HG03025 (cell line): ENCODE data around the gene KLRC3.
A peak's percentile ranks its signal among the peaks of the same experiment; 100 is the strongest.
"Not testable (repeated sequence)": the region's sequence is repeated elsewhere in the genome, so short reads cannot be mapped to it uniquely, and the experiment has no call there.

ENCODE experiments used
- ATAC-seq: cut with Tn5 transposase; IDR thresholded peaks from one replicate; pipeline ENCODE4 v1.9.1; 2021; ENCODE audit warnings: mild to moderate bottlenecking, moderate library complexity; ENCODE audit not compliant: unreplicated experiment, low FRiP score

KLRC3 gene

DNA sequence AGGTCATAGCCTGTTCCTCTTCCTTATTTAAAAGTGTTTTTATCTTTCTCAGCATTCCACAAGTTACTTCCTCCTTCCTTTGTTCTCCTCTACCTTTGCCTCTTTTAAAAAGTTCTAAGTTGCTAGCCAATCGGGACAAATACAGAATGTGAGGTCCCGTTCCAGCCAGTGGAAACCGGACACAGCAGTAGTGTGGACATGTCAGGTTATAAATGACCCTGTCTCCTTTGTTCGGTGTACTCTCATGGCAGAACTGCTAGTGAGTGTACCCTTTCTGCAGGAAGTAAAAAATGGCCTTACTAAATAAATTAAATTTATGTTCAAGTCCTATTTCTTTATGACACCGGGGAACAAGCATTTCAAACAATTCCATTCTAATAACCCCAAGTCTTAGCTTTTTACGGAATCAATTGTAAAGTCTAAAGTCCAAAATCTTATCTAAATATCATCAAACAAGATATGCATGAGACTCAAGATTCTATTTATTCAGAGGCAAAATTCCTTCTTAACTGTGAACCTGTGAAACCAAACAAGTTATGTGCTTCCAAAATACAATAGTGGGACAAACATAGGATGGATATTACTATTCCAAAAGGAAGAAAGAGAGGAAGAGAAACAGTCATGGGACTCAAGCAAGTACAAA is 48.4 kb downstream of the KLRC3 start:
- not testable (repeated sequence) for ATAC-seq

- no peak for ATAC-seq
Observed at GRCh38 chr12:10369557-10370415, 50.6 kb downstream of the KLRC3 start.

GRCh38 chr12:10368206-10369171 is 51.9 kb downstream of the KLRC3 start:
- no peak for ATAC-seq

GRCh38 chr12:10367714-10368113 is 52.7 kb downstream of the KLRC3 start:
- not testable (repeated sequence) for ATAC-seq

GRCh38 chr12:10366875-10367274 is 53.5 kb downstream of the KLRC3 start:
- ATAC-seq: no peak

DNA sequence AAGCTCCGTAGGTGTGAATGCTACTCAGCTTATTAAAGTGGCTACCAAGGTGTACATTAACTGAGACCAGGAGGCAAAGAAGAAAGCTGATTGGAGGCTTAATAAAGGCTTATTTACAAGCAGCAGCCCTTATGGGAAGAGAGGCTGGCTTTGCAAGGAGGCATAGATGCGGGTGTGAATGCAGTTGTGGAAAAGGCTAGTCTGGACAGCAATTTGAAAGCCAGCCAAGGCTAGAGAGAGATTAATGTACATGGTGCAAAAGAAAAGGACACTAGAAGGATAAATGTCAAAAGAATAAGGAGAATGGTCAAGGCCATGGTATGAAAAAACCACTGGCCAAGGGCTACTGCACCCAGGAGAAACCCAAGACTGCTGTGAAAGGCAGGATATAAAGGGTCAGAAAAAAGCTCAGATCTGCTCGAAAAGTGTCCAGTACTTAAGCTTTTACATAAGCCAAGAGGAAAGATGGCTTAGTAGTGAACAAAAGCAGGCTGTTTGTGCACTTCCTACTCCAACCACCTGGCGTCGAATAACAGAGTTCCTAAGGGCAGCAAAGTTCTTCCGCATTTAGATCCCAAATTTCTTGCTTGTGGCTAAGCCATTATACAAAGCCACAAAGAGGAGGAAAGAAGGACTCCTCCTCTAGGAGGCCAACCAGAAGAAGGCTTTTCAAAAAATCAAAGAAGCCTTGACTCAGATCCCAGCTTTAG is 54.5 kb downstream of the KLRC3 start:
- ATAC-seq: no peak

- peak; percentile 52 for ATAC-seq
Observed at GRCh38 chr12:10364815-10365622, 55.4 kb downstream of the KLRC3 start.

GRCh38 chr12:10363914-10364814 is 56.2 kb downstream of the KLRC3 start:
- peak; percentile 91 for ATAC-seq

DNA sequence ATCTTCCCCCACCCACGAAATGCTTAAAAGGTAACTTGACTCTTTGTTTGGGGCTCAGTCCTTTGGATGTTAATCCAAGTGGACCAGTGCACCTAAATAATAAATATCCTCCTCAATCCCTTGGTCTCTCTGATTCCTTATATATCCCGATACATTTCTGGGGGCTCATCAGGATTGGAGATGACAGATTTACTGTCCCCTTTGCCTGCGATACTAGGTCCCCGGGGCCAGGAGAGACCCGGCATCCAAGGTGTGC is 56.8 kb downstream of the KLRC3 start:
- no peak for ATAC-seq

- ATAC-seq: no peak
Observed at GRCh38 chr12:10362828-10363657, 57.4 kb downstream of the KLRC3 start.

DNA sequence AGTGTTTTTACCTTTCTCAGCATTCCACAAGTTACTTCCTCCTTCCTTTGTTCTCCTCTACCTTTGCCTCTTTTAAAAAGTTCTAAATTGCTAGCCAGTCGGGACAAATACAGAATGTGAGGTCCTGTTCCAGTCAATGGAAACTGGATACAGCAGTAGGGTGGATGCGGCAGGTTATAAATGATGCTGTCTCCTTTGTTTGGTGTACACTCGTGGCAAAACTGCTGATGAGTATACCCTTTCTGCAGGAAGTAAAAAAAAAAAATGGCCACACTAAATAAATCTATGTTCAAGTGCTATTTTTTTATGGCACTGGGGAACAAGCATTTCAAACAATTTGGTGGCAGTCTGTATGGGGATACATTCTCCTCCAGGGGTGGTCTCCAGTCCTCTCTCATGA is 58.1 kb downstream of the KLRC3 start:
- ATAC-seq: no peak
